Vagina (tissue), 2 donors: ENCODE data around the gene GTF2IRD1. TPM values are rescaled to one million over a fixed set of nuclear protein-coding genes. Genes with fewer than 3 reads are reported as not detected.

Experiments used
- DNase-seq, 2 donors: peaks; one replicate each; pipeline ENCODE4 v3.0.0-alpha.2; 2017; ENCODE audit errors: extremely low spot score in 2 of 2
- H3K27ac ChIP-seq: fragments of 200-600 bp; sonication (generic); one replicate; pipeline ENCODE4 v1.5.1; 2019
- H3K27me3 ChIP-seq: fragments of 200-600 bp; sonication (generic); one replicate; pipeline ENCODE4 v1.5.1; 2019
- H3K36me3 ChIP-seq, 2 donors: fragments of 200-600 bp; sonication (generic); one replicate each; pipeline ENCODE4 v1.5.1; 2017 to 2019
- H3K4me1 ChIP-seq: fragments of 200-600 bp; sonication (generic); one replicate; pipeline ENCODE4 v1.5.1; 2019
- H3K4me3 ChIP-seq, 2 donors: fragments of 200-600 bp; sonication (generic); 1 replicate in 1 of 2; 2 replicates in 1 of 2; pipeline ENCODE4 v1.5.1; 2016 to 2019
- H3K9me3 ChIP-seq: fragments of 200-600 bp; sonication (generic); one replicate; pipeline ENCODE4 v1.5.1; 2019
- CTCF ChIP-seq, 3 experiments: fragments of 450-650 bp in 2 of 3; fragments of 200-600 bp in 1 of 3; sonication (generic) in 1 of 3; IDR thresholded peaks; one replicate each; pipeline ENCODE4 v1.5.1; 2017 to 2019; ENCODE audit warnings: antibody characterized with exemption in 3 of 3, mild to moderate bottlenecking in 2 of 3, moderate library complexity in 2 of 3
- POLR2A ChIP-seq, 2 donors: fragments of 450-650 bp; IDR thresholded peaks; one replicate each; pipeline ENCODE4 v1.6.1; 2017; ENCODE audit warnings: antibody characterized with exemption in 2 of 2, mild to moderate bottlenecking in 2 of 2, moderate library complexity in 2 of 2
- POLR2AphosphoS5 ChIP-seq, 2 donors: sonication (generic); formaldehyde crosslinking; IDR thresholded peaks; one replicate each; pipeline ENCODE4 v1.9.0; 2017; ENCODE audit warnings: antibody characterized with exemption in 2 of 2, mild to moderate bottlenecking in 2 of 2, low read depth in 1 of 2; ENCODE audit not compliant: insufficient read depth in 1 of 2
- intact Hi-C: fragments of 100-400 bp; cut with DNase I; formaldehyde crosslinking; loops from one replicate; pipeline ENCODE4 v1.15.1; 2023
- total RNA-seq: library from RNA; depleted of rRNA; stranded (reverse); fragments of >200 nt; gene quantifications from one replicate; pipeline ENCODE4 v1.2.3, GENCODE V29; 2016

GTF2IRD1 gene
- total RNA-seq, 1 donor from 2014 or later = 33.6 TPM

- H3K27ac ChIP-seq = no peak overlapping the region
- H3K4me3 ChIP-seq = no peak overlapping the region
- no peaks in the 10 kb centered on the region for H3K9me3 ChIP-seq
- intact Hi-C loops = no loop called here
- no peak for DNase-seq
- H3K27me3 ChIP-seq = no peaks in the 10 kb centered on the region
- no peaks in the 10 kb centered on the region for H3K36me3 ChIP-seq
- no peak for TF ChIP-seq CTCF (IDR thresholded peaks at IDR 0.05)
- TF ChIP-seq POLR2A (IDR thresholded peaks at IDR 0.05) = no peak
- no peak for TF ChIP-seq POLR2AphosphoS5 (IDR thresholded peaks at IDR 0.05; ENCODE audit: insufficient read depth in 1 of 2, low read depth in 1 of 2)
- H3K4me1 ChIP-seq = peaks cover 14% of the 10 kb centered on the region
Measured at GRCh38 chr7:74615933-74616780, 162.5 kb downstream of the GTF2IRD1 start.

GRCh38 chr7:74617180-74617744, 163.6 kb downstream of the GTF2IRD1 start:
- Histone ChIP-seq H3K36me3 (no peaks in the 10 kb centered on the region), H3K27ac (no peak overlapping the region), H3K27me3 (no peaks in the 10 kb centered on the region), H3K4me3 (no peak overlapping the region), H3K9me3 (no peaks in the 10 kb centered on the region), H3K4me1 (peaks cover 13% of the 10 kb centered on the region)
- intact Hi-C loops = no loop called here
- TF ChIP-seq POLR2A (IDR thresholded peaks at IDR 0.05) = no peak
- no peak for TF ChIP-seq CTCF (IDR thresholded peaks at IDR 0.05)
- TF ChIP-seq POLR2AphosphoS5 (IDR thresholded peaks at IDR 0.05; ENCODE audit: insufficient read depth in 1 of 2, low read depth in 1 of 2) = no peak
- no peak for DNase-seq

- no peak for TF ChIP-seq POLR2A (IDR thresholded peaks at IDR 0.05)
- no peak for TF ChIP-seq POLR2AphosphoS5 (IDR thresholded peaks at IDR 0.05; ENCODE audit: insufficient read depth in 1 of 2, low read depth in 1 of 2)
- no peak for TF ChIP-seq CTCF (IDR thresholded peaks at IDR 0.05)
- Histone ChIP-seq H3K4me1 (peaks cover 6% of the 10 kb centered on the region), H3K4me3 (no peak overlapping the region), H3K27ac (no peak overlapping the region), H3K27me3 (no peaks in the 10 kb centered on the region), H3K36me3 (no peaks in the 10 kb centered on the region), H3K9me3 (no peaks in the 10 kb centered on the region)
- intact Hi-C loops = no loop called here
- no peak for DNase-seq
Measured at GRCh38 chr7:74619235-74619860, 165.6 kb downstream of the GTF2IRD1 start.

GRCh38 chr7:74622228-74622749, 168.6 kb downstream of the GTF2IRD1 start:
- H3K27me3 ChIP-seq = no peaks in the 10 kb centered on the region
- peaks cover 7% of the 10 kb centered on the region for H3K4me1 ChIP-seq
- no peak for DNase-seq
- TF ChIP-seq POLR2A (IDR thresholded peaks at IDR 0.05) (no peak), POLR2AphosphoS5 (IDR thresholded peaks at IDR 0.05; ENCODE audit: insufficient read depth in 1 of 2, low read depth in 1 of 2) (no peak), CTCF (IDR thresholded peaks at IDR 0.05) (no peak)
- intact Hi-C loops = no loop called here
- no peak overlapping the region for H3K27ac ChIP-seq
- no peaks in the 10 kb centered on the region for H3K36me3 ChIP-seq
- no peak overlapping the region for H3K4me3 ChIP-seq
- no peaks in the 10 kb centered on the region for H3K9me3 ChIP-seq
